A549 treated with RU486 at 1 μM for 4 hours (cell line): ENCODE measurements around the gene VWC2L. TPM values are rescaled to one million over a fixed set of nuclear protein-coding genes. Genes with fewer than 3 reads are reported as not detected.

Experiments used
- total RNA-seq: library from RNA; stranded (reverse); fragments of 200-300 nt; extraction: Qiagen RNA extraction; gene quantifications from 5 replicates; pipeline ENCODE4 v1.2.3, GENCODE V29; 2022; ENCODE audit warnings: low read depth

VWC2L gene
- total RNA-seq: not detected in 5 replicates

DNA sequence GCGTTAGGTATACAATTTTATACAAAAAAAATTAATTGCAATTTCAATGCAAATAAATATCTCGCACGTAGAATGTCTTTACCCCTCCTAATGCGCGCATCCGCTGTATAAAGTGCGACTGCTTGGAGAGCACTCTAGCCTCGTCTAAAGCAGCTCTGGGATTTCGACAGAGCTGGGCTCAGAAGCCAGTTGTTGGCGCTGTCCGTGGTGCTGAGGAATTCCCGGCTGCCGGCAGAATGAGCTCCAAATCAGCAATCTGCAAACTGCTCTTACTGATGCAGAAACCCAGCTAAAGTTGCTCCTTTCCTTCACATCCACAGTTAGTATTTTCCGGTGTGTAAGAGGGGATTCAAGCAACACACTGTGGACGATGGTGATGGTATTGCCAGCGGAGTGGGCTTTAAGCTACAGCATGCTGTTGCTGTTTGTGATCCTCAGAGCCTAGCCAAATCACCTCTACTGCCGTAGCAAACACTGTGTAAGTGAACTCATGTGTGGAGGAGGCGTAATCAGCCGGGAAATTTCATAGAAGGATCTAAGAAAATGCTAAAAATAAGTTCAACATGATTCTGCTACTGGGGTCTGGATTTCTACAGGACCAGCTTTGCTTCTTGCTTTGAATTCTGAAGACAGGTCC lies at the start of gene VWC2L:
VWC2L (plus strand) TSS at position 137 of the 637 bp plus-strand sequence. CDS start 3,140 bp downstream, outside the sequence.

